SK-N-SH (cell line): ENCODE measurements around the gene ZNF879. TPM values are rescaled to one million over a fixed set of nuclear protein-coding genes. Genes with fewer than 3 reads are reported as not detected.

Source experiments
- CTCF ChIA-PET: fragments of 300-600, 350-600 bp; formaldehyde crosslinking; extraction: SDS; loops from one replicate; lab custom pipeline; 2021; lab: Yijun Ruan, JAX
- POLR2A ChIA-PET: fragments of 350-600 bp; sonication (Branson Sonifier 250); formaldehyde crosslinking; extraction: SDS; loops from one replicate; lab custom pipeline; 2020; ENCODE audit warnings: antibody characterized with exemption, inconsistent platforms; lab: Yijun Ruan, JAX
- DNase-seq: peaks from one replicate; pipeline ENCODE4 v3.0.0; 2012
- H2AFZ ChIP-seq: fragments of 200-600 bp; sonication (generic); 2 replicates; pipeline ENCODE4 v1.8.1; 2016; ENCODE audit warnings: antibody characterized with exemption, mild to moderate bottlenecking, low read depth
- H3F3A ChIP-seq: fragments of 200-600 bp; sonication (generic); replicated peaks from 2 replicates; pipeline ENCODE3; 2016; ENCODE audit warnings: antibody characterized with exemption, mild to moderate bottlenecking; ENCODE audit not compliant: insufficient read depth
- H3K27ac ChIP-seq, 2 experiments: fragments of 200-500 bp in 1 of 2; fragments of 200-600 bp in 1 of 2; sonication (Bioruptor generic) in 1 of 2; sonication (generic), shearing (Covaris generic) in 1 of 2; 2 replicates each; pipeline versions ENCODE4 v1.5.1 to v1.6.1; 2014 to 2016; ENCODE audit warnings: low read depth in 2 of 2, inconsistent platforms in 1 of 2, low read length in 1 of 2, mild to moderate bottlenecking in 1 of 2, mixed read lengths in 1 of 2
- H3K27me3 ChIP-seq: fragments of 200-600 bp; sonication (generic), shearing (Covaris generic); 2 replicates; pipeline ENCODE4 v1.6.1; 2016; ENCODE audit warnings: mixed run types; ENCODE audit not compliant: insufficient read depth
- H3K36me3 ChIP-seq, 2 experiments: fragments of 200-500 bp in 1 of 2; fragments of 200-600 bp in 1 of 2; sonication (Bioruptor generic) in 1 of 2; sonication (generic) in 1 of 2; replicated peaks in 1 of 2; 2 replicates each; pipeline versions ENCODE3 to v1.5.1; 2014 to 2016; ENCODE audit warnings: low read length in 1 of 2, mild to moderate bottlenecking in 1 of 2; ENCODE audit not compliant: insufficient read depth in 2 of 2, control insufficient read depth in 1 of 2
- H3K4me1 ChIP-seq, 2 experiments: fragments of 200-500 bp in 1 of 2; fragments of 200-600 bp in 1 of 2; sonication (Bioruptor generic) in 1 of 2; sonication (generic), shearing (Covaris generic) in 1 of 2; 2 replicates each; pipeline versions ENCODE4 v1.5.1 to v1.6.1; 2014 to 2016; ENCODE audit warnings: low read depth in 1 of 2, low read length in 1 of 2, mixed run types in 1 of 2; ENCODE audit not compliant: insufficient read depth in 2 of 2, control insufficient read depth in 1 of 2
- H3K4me2 ChIP-seq: fragments of 200-600 bp; sonication (generic), shearing (Covaris generic); 2 replicates; pipeline ENCODE4 v1.6.1; 2017; ENCODE audit warnings: mixed run types
- H3K4me3 ChIP-seq, 2 experiments: fragments of 200-500 bp in 1 of 2; fragments of 200-600 bp in 1 of 2; sonication (Bioruptor generic) in 1 of 2; sonication (generic), shearing (Covaris generic) in 1 of 2; 2 replicates each; pipeline versions ENCODE4 v1.5.1 to v1.8.1; 2014 to 2016; ENCODE audit warnings: low read depth in 2 of 2, inconsistent platforms in 1 of 2, low read length in 1 of 2, mild to moderate bottlenecking in 1 of 2, mixed read lengths in 1 of 2, moderate library complexity in 1 of 2
- H3K79me2 ChIP-seq: fragments of 200-600 bp; sonication (generic); 2 replicates; pipeline ENCODE4 v1.8.1; 2017; ENCODE audit warnings: mild to moderate bottlenecking; ENCODE audit not compliant: insufficient read depth
- H3K9ac ChIP-seq: fragments of 200-600 bp; sonication (generic); 2 replicates; pipeline ENCODE4 v1.6.1; 2017; ENCODE audit warnings: mixed run types
- H3K9me2 ChIP-seq: fragments of 200-600 bp; sonication (generic); 2 replicates; pipeline ENCODE4 v1.6.1; 2017; ENCODE audit warnings: mixed run types
- H3K9me3 ChIP-seq: fragments of 200-600 bp; sonication (generic); 2 replicates; pipeline ENCODE4 v1.6.1; 2017; ENCODE audit warnings: mixed run types, mild to moderate bottlenecking, moderate library complexity
- H4K20me1 ChIP-seq: fragments of 200-600 bp; sonication (generic); 2 replicates; pipeline ENCODE4 v1.6.1; 2017; ENCODE audit warnings: mild to moderate bottlenecking, mixed run types; ENCODE audit not compliant: insufficient read depth
- CTCF ChIP-seq: fragments of 200-600 bp; sonication (generic); IDR thresholded peaks from 2 replicates; pipeline ENCODE4 v1.6.1; 2017; ENCODE audit warnings: antibody characterized with exemption, mild to moderate bottlenecking, moderate library complexity
- EZH2phosphoT487 ChIP-seq: fragments of 200-600 bp; sonication (generic); IDR thresholded peaks from 2 replicates; pipeline ENCODE4 v1.6.1; 2017; ENCODE audit warnings: low read depth, mixed run types, mild to moderate bottlenecking, antibody characterized with exemption, moderate library complexity, borderline replicate concordance
- FOSL2 ChIP-seq: IDR thresholded peaks from 2 replicates; pipeline ENCODE4 v1.4.0; 2012; ENCODE audit warnings: low read depth, mild to moderate bottlenecking, moderate library complexity, borderline replicate concordance
- FOXJ3 ChIP-seq: sonication (generic); formaldehyde crosslinking; IDR thresholded peaks from 2 replicates; pipeline ENCODE4 v1.5.1; 2020; ENCODE audit warnings: mild to moderate bottlenecking, missing genetic modification reagents
- FOXM1 ChIP-seq: IDR thresholded peaks from 2 replicates; pipeline ENCODE4 v1.4.0; 2012; ENCODE audit warnings: low read depth, mild to moderate bottlenecking
- GABPA ChIP-seq: IDR thresholded peaks from 2 replicates; pipeline ENCODE4 v1.4.0; 2012; ENCODE audit warnings: low read depth, mild to moderate bottlenecking
- GATA2 ChIP-seq: sonication (generic); formaldehyde crosslinking; IDR thresholded peaks from 2 replicates; pipeline ENCODE4 v1.5.0; 2020; ENCODE audit warnings: mild to moderate bottlenecking, missing genetic modification reagents
- JUND ChIP-seq: IDR thresholded peaks from 2 replicates; pipeline ENCODE4 v1.4.0; 2012
- NRF1 ChIP-seq: IDR thresholded peaks from 2 replicates; pipeline ENCODE4 v1.6.1; 2012; ENCODE audit warnings: low read depth, mild to moderate bottlenecking, low read length
- PBX3 ChIP-seq: IDR thresholded peaks from 2 replicates; pipeline ENCODE4; 2012
- RAD21 ChIP-seq: IDR thresholded peaks from 2 replicates; pipeline ENCODE4 v1.6.1; 2012; ENCODE audit warnings: mild to moderate bottlenecking, low read length
- RCOR1 ChIP-seq: fragments of 150-350 bp; IDR thresholded peaks from 2 replicates; pipeline ENCODE4 v1.6.1; 2017; ENCODE audit warnings: antibody characterized with exemption, low read length
- REST ChIP-seq: IDR thresholded peaks from 2 replicates; pipeline ENCODE4 v1.6.1; 2012; ENCODE audit warnings: mild to moderate bottlenecking, low read depth, low read length, moderate library complexity
- SMC3 ChIP-seq: IDR thresholded peaks from 2 replicates; pipeline ENCODE4 v1.6.1; 2012; ENCODE audit warnings: low read depth, low read length, improper control_type of control experiment
- TAF1 ChIP-seq: IDR thresholded peaks from 2 replicates; pipeline ENCODE4 v1.6.1; 2012; ENCODE audit warnings: low read depth, mild to moderate bottlenecking, low read length, moderate library complexity, borderline replicate concordance
- TEAD4 ChIP-seq: IDR thresholded peaks from 2 replicates; pipeline ENCODE4 v1.4.0; 2012; ENCODE audit warnings: mild to moderate bottlenecking, borderline replicate concordance; ENCODE audit not compliant: insufficient read depth
- YY1 ChIP-seq: IDR thresholded peaks from 2 replicates; pipeline ENCODE4 v1.4.0; 2012; ENCODE audit warnings: low read depth, mild to moderate bottlenecking
- WGBS: methylation state at CpG from one replicate; pipeline ENCODE4 v1.1.6; 2017; ENCODE audit warnings: low lambda C conversion rate; 5-methylcytosine and 5-hydroxymethylcytosine counted together
- polyA plus RNA-seq, 3 experiments: library from polyadenylated mRNA; depleted of rRNA; stranded (reverse); fragments of >200 nt; gene quantifications; 2 replicates each; pipeline ENCODE4 v1.2.3, GENCODE V29; 2012
- TF ChIP-seq, protein P1 (sequence below): IDR thresholded peaks from 2 replicates; pipeline ENCODE4 v1.4.0; 2012; ENCODE audit warnings: low read depth

Gene ZNF879
- polyA plus RNA-seq, 1 of the 3 experiments (the other 2 are of a cell fraction), result 0.44 TPM

- no peak overlapping the region for H2AFZ ChIP-seq
- 32% methylated on average over 15 of the region's 15 CpGs for WGBS
- no peaks in the 10 kb centered on the region for H3F3A ChIP-seq
- CTCF ChIA-PET, result no interaction called here
- no peak overlapping the region for H3K27ac ChIP-seq
- no peaks in the 10 kb centered on the region for H3K27me3 ChIP-seq
- TF ChIP-seq RCOR1, result no peak
- no peak for TF ChIP-seq JUND
- TF ChIP-seq REST, result no peak
- TF ChIP-seq SMC3, result no peak
- TF ChIP-seq, protein P1, sequence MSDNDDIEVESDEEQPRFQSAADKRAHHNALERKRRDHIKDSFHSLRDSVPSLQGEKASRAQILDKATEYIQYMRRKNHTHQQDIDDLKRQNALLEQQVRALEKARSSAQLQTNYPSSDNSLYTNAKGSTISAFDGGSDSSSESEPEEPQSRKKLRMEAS, result no peak
- TF ChIP-seq PBX3, result no peak
- no peak for TF ChIP-seq TAF1
- TF ChIP-seq RAD21, result no peak
- no peak for TF ChIP-seq FOSL2
- TF ChIP-seq EZH2phosphoT487, result no peak
- no peak for TF ChIP-seq YY1
- TF ChIP-seq FOXJ3 (CRISPR knock-in tag), result no peak
- no peak for TF ChIP-seq FOXM1
- no peak for TF ChIP-seq CTCF
- TF ChIP-seq GABPA, result no peak
- no peak for TF ChIP-seq TEAD4
- TF ChIP-seq GATA2 (CRISPR knock-in tag), result no peak
- no peak for TF ChIP-seq NRF1
- no peaks in the 10 kb centered on the region for H3K4me1 ChIP-seq
- no peak overlapping the region for H3K9ac ChIP-seq
- no peaks in the 10 kb centered on the region for H3K79me2 ChIP-seq
- no peaks in the 10 kb centered on the region for H3K9me2 ChIP-seq
- no peaks in the 10 kb centered on the region for H3K36me3 ChIP-seq
- no peak overlapping the region for H3K4me3 ChIP-seq
- no peak overlapping the region for H3K4me2 ChIP-seq
- no peaks in the 10 kb centered on the region; the same call in 1 of the 2 replicates for H3K9me3 ChIP-seq
- DNase-seq, result no peak
- POLR2A ChIA-PET, result no interaction called here
- no peaks in the 10 kb centered on the region for H4K20me1 ChIP-seq
These were observed 30.6 kb downstream of the ZNF879 start for GRCh38 chr5:179054036-179054785.
